GM12864 (cell line): ENCODE measurements around the gene CASTOR2.
"Not testable (repeated sequence)": the region's sequence is repeated elsewhere in the genome, so short reads cannot be mapped to it uniquely, and the experiment has no call there.

Source experiments
- DNase-seq: peaks from one replicate; pipeline ENCODE4 v3.0.0-alpha.2; 2011; ENCODE audit warnings: low read depth
- H3K4me3 ChIP-seq: 2 replicates; pipeline ENCODE4 v1.5.1; 2011; ENCODE audit warnings: mild to moderate bottlenecking, low read depth, low read length, control low read depth
- CTCF ChIP-seq: IDR thresholded peaks from 2 replicates; pipeline ENCODE4 v1.5.1; 2011; ENCODE audit warnings: low read depth, mild to moderate bottlenecking, moderate library complexity, low read length, control low read depth, inconsistent platforms; ENCODE audit errors: missing control alignments

CASTOR2 gene

GRCh38 chr7:74988436-74988835 is 23.9 kb downstream of the CASTOR2 start:
- H3K4me3 ChIP-seq, DNase-seq: not testable (repeated sequence)

- no peak overlapping the region for H3K4me3 ChIP-seq
- no peak for DNase-seq
- no peak for TF ChIP-seq CTCF
These were observed 28.6 kb downstream of the CASTOR2 start for GRCh38 chr7:74993121-74993520.

GRCh38 chr7:74994869-74995543 is 30.5 kb downstream of the CASTOR2 start:
- not testable (repeated sequence) for H3K4me3 ChIP-seq, DNase-seq

- not testable (repeated sequence) for H3K4me3 ChIP-seq, DNase-seq
These were observed 31.9 kb downstream of the CASTOR2 start for GRCh38 chr7:74996361-74996760.

GRCh38 chr7:74997811-74998210 is 33.3 kb downstream of the CASTOR2 start:
- H3K4me3 ChIP-seq, DNase-seq: not testable (repeated sequence)

- H3K4me3 ChIP-seq, DNase-seq: not testable (repeated sequence)
These were observed 36.9 kb downstream of the CASTOR2 start for GRCh38 chr7:75001356-75001755.

- TF ChIP-seq CTCF = no peak
- H3K4me3 ChIP-seq = no peak overlapping the region
- DNase-seq = no peak
These were observed 45.5 kb downstream of the CASTOR2 start for GRCh38 chr7:75010036-75010435.

- DNase-seq = no peak
- no peak overlapping the region for H3K4me3 ChIP-seq
- TF ChIP-seq CTCF = no peak
These were observed 53.3 kb downstream of the CASTOR2 start for GRCh38 chr7:75017832-75018231.

- TF ChIP-seq CTCF = no peak
- H3K4me3 ChIP-seq = no peak overlapping the region
- no peak for DNase-seq
These were observed 54.3 kb downstream of the CASTOR2 start for GRCh38 chr7:75018570-75019364.
